Bladder microvascular endothelial cell (primary cell): ENCODE results near the gene MRPL11. TPM values are rescaled to one million over a fixed set of nuclear protein-coding genes. Genes with fewer than 3 reads are reported as not detected.

ENCODE experiments used
- total RNA-seq: library from RNA; depleted of rRNA; stranded (reverse); fragments of >200 nt; gene quantifications from 2 replicates; pipeline ENCODE4 v1.2.3, GENCODE V29; 2014

MRPL11 gene
- total RNA-seq: 34.9 and 46.1 TPM in 2 replicates

DNA sequence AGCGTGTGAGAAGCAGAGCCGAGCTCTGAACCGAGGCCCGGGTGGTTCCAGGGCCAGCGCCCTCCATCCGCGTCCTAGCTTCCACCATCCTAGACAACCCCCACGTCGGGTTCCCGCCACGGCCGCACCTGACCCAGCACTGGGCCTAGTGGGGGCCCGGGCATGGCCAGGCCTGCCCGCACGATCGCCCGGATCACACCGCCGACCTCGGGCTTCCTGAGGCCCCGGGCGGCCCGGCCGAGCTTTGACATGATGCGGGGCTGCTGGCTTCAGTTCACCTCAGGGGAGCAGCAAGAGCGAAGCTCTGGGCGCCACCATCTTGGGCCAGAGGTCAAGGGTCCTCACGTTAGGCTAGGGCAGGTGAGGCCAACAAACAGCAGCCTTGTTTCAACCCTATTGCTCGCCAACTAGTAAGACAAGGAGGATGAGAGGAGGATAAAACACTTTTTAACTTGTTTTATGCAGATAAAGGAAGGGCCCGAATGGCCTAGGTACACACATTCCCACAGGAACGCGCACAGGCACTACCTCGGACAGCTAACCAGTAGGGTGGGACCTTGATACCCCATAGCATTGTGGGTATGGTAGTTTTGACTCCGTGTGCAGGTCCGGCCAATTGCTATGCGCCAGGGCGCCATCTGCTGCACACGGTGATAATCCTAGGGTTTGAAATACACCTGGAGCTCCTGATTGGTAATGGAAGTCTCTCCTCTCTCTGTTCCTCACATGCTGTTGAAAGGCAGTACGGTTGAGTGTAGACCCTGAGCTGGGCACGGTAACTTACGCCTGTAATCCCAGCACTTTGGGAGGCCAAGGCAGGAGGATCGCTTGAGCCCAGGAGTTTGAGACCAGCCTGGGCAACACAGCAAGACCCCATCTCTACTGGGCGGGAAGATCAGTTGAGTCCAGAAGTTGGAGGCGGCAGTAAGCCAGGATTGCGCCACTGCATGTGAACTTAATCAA is at the start of gene MRPL11:
MRPL11 (minus strand) TSS at position 345 of the 963 bp plus-strand sequence; CDS start at position 251, 94 bp downstream.

DNA sequence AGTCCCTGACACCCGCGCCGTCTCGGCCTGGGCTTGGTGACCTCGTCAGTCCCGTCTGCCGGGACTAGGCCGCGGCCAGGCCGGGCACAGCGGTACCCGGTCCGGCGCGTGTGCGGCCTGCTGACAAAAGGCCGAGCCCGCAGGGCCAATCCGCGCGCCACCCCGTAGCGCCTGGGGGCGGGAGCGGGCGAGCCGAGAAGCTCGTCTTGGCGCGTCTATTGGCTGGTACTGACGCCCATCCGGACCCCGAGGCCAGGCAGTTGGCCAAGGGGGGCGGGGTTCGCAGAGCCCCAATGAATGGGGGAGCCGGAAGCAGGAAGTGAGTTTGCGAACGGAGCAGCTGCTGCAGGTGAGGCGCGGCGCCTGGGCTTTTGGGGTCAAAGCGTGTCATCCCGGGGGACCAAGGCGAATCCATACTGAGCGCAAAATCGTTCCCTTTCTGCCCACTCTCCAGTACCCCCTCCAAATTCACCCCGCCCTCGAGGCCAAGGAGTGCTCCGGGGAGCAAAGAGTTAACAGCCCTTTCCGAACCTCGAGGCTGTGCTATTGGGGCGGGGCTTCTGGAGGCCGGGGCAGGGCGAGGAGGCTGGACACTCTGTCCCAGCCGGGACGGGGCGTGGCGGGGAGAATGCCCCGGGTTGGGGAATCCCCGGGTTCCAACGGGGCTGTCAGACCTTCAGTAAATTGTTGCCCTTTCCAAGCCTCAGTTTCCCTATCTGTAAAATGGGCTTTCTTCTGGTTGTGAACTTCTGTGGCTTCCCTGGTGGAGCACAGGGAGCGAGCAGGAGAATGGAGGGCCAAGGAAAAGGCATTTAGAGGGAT is 41.7 kb upstream of the MRPL11 start, which contains the start of gene DPP3:
DPP3 (plus strand) TSS at position 318 of the 822 bp plus-strand sequence. CDS start 1,767 bp downstream, outside the sequence.

DNA sequence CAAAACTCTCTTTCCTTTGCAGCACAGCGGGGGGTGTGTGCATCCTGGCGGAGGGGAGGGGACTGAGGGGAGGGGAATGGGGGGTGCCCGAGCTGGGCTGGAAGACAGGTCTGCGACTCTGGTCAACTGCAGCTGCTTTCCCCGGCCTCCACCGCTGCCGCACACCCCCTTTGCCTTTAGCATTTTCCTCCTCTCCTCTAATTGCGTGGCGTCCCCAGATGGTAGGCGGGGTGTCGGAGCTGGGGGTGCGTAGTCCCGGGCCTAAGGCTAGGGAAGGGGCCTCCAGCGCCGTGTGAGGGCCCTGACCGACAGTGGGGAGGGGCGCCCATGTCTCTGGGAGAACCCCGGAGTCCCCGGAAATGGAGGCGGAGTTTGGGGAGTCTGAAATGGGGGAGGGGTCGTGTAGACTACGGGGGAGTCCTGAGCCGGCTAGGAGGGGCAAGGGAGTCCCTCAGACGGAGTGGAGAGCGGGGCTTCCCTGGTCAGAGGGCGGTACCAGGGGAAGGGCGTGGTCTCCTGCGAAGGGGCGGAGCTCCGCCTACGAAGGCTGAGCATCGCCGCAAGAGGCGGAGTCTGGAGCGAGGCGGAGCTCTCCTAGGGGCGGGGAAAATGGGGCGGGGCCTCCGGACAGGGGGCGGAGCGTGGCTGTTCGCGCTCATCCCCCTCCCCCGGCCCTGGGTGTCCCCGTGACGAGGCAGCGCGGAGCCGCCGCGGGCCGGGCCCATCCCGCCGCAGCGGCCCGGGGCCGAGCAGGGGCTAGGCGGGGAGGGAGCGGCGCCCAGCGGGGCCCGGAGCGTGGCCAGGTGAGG is 27.8 kb upstream of the MRPL11 start, which contains the start of gene PELI3:
PELI3 (plus strand) TSS at position 681 of the 809 bp plus-strand sequence. CDS start 1,224 bp downstream, outside the sequence.

DNA sequence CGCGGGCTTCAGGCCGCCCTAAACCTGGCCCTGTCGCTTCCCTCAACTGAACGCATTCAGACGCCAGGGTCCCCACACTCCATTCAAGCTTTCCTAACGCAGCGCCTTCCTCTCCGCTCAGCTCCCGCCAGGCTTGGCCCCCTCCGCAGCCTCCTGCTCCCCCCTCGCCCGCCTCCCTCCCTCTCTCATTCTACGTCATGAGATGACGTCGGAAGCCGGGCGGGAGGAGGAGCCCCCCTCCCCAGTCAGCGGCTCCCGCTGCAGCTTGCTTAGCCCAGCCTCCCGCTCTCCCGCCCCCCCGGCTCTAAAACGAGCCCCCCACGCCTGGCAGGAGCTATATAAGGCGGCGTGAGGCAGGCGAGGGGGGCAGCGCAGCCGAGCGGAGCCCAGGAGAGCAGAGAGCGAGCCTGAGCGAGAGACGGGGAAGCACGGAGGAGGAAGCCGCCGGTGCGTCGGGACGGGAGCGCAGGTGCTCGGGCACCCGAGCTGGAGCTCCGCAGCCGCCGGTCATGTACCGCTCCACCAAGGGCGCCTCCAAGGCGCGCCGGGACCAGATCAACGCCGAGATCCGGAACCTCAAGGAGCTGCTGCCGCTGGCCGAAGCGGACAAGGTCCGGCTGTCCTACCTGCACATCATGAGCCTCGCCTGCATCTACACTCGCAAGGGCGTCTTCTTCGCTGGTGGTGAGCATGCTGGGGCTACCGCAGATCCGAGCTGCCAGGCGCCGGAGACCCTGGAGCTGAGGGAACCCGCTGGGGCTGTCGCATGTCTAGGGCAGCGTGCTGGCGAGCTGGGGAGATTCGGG is 17.8 kb downstream of the MRPL11 start, which contains the start of gene NPAS4:
NPAS4 (plus strand) TSS at position 365 of the 806 bp plus-strand sequence; CDS start at position 510, 145 bp downstream.

Other genes starting within 250 kb of the MRPL11 start
- 11.2 and 25.1 TPM in 2 replicates for gene KLC2, start 181.1 kb downstream of the MRPL11 start, total RNA-seq
- gene RAB1B, start 170.2 kb downstream of the MRPL11 start, total RNA-seq: 75.1 and 116 TPM in 2 replicates
- not detected in 2 replicates for gene CNIH2, start 160.7 kb downstream of the MRPL11 start, total RNA-seq
- gene YIF1A, start 149.7 kb downstream of the MRPL11 start, total RNA-seq: 106 and 124 TPM in 2 replicates
- gene TMEM151A, start 147.0 kb downstream of the MRPL11 start, total RNA-seq: under 0.01 TPM in 1 of 2 replicates, not detected in the other
- 0.25 and 1.3 TPM in 2 replicates for gene CD248, start 121.8 kb downstream of the MRPL11 start, total RNA-seq
- 2.9 and 4.0 TPM in 2 replicates for gene RIN1, start 102.4 kb downstream of the MRPL11 start, total RNA-seq
- gene BRMS1, start 93.7 kb downstream of the MRPL11 start, total RNA-seq: 57.6 and 64.3 TPM in 2 replicates
- 13.4 and 23.8 TPM in 2 replicates for gene B4GAT1, start 91.2 kb downstream of the MRPL11 start, total RNA-seq
- 0.16 and 1.3 TPM in 2 replicates for gene SLC29A2, start 67.1 kb downstream of the MRPL11 start, total RNA-seq
- gene NPAS4, start 17.8 kb downstream of the MRPL11 start, total RNA-seq: not detected in 2 replicates
- 2.4 and 5.7 TPM in 2 replicates for gene PELI3, start 28.1 kb upstream of the MRPL11 start, total RNA-seq
- 52.9 and 65.8 TPM in 2 replicates for gene DPP3, start 41.6 kb upstream of the MRPL11 start, total RNA-seq
- 12.5 and 26.4 TPM in 2 replicates for gene BBS1, start 71.8 kb upstream of the MRPL11 start, total RNA-seq
- gene ZDHHC24, start 107.2 kb upstream of the MRPL11 start, total RNA-seq: 8.9 and 17.6 TPM in 2 replicates
- gene ACTN3, start 108.1 kb upstream of the MRPL11 start, total RNA-seq: under 0.01 and 0.06 TPM in 2 replicates
- gene CTSF, start 129.8 kb upstream of the MRPL11 start, total RNA-seq: 16.7 and 31.8 TPM in 2 replicates
- under 0.01 and 0.13 TPM in 2 replicates for gene CCDC87, start 154.2 kb upstream of the MRPL11 start, total RNA-seq
- gene CCS, start 154.3 kb upstream of the MRPL11 start, total RNA-seq: 28.1 and 29.3 TPM in 2 replicates
- gene RBM14, start 177.8 kb upstream of the MRPL11 start, total RNA-seq: 19.6 and 34.4 TPM in 2 replicates
- 102 and 182 TPM in 2 replicates for gene RBM4, start 199.9 kb upstream of the MRPL11 start, total RNA-seq
- 13.1 and 32.1 TPM in 2 replicates for gene RBM4B, start 239.0 kb upstream of the MRPL11 start, total RNA-seq